Fibroblast of skin of left quadriceps (primary cell): Measurements from ENCODE around the gene RIMKLB.
"Not testable (repeated sequence)": the region's sequence is repeated elsewhere in the genome, so short reads cannot be mapped to it uniquely, and the experiment has no call there.

Source experiments
- DNase-seq, 2 experiments: peaks; one replicate each; pipeline ENCODE4 v3.0.0-alpha.2; 2013; ENCODE audit warnings: low read depth in 2 of 2

RIMKLB gene

GRCh38 chr12:8818526-8818925, 120.7 kb downstream of the RIMKLB start:
- no peak for DNase-seq

- DNase-seq = no peak
These were observed 121.8 kb downstream of the RIMKLB start for GRCh38 chr12:8819666-8819980.

GRCh38 chr12:8820676-8821407, 123.1 kb downstream of the RIMKLB start:
- not testable (repeated sequence) for DNase-seq

GRCh38 chr12:8821591-8821990, 123.8 kb downstream of the RIMKLB start:
- no peak for DNase-seq

GRCh38 chr12:8822298-8822697, 124.5 kb downstream of the RIMKLB start, which contains the start of gene A2ML1:
A2ML1 (plus strand) TSS chr12:8822621; CDS start chr12:8822652, 31 bp downstream.
- no peak for DNase-seq

- DNase-seq = peak; percentile 1 to 2
These were observed 125.9 kb downstream of the RIMKLB start for GRCh38 chr12:8823565-8824300.

- no peak for DNase-seq
These were observed 129.9 kb downstream of the RIMKLB start for GRCh38 chr12:8827551-8828256.

GRCh38 chr12:8828257-8829124, 130.7 kb downstream of the RIMKLB start:
- no peak for DNase-seq

GRCh38 chr12:8829125-8829518, 131.3 kb downstream of the RIMKLB start:
- DNase-seq = no peak

GRCh38 chr12:8829621-8830020, 131.8 kb downstream of the RIMKLB start:
- DNase-seq = no peak

GRCh38 chr12:8831116-8831515, 133.3 kb downstream of the RIMKLB start:
- no peak for DNase-seq

- no peak for DNase-seq
These were observed 134.7 kb downstream of the RIMKLB start for GRCh38 chr12:8832500-8832899.
